Mammary epithelial cell (primary cell): Measurements from ENCODE around the gene INTS11.

Experiments
- EZH2 ChIP-seq: IDR thresholded peaks from 2 replicates; pipeline ENCODE4 v1.6.1; 2012; ENCODE audit warnings: low read length, inconsistent platforms, borderline replicate concordance
- TF ChIP-seq, protein P1 (sequence below), 2 donors: IDR thresholded peaks in 1 of 2; conservative IDR thresholded peaks in 1 of 2; 2 replicates each; pipeline ENCODE4 v1.5.1; 2011 to 2012; ENCODE audit warnings: inconsistent platforms in 2 of 2, low read length in 2 of 2, mild to moderate bottlenecking in 2 of 2, control low read depth in 1 of 2, low read depth in 1 of 2; ENCODE audit not compliant: insufficient read depth in 1 of 2; ENCODE audit errors: extremely low read depth in 1 of 2

DNA sequence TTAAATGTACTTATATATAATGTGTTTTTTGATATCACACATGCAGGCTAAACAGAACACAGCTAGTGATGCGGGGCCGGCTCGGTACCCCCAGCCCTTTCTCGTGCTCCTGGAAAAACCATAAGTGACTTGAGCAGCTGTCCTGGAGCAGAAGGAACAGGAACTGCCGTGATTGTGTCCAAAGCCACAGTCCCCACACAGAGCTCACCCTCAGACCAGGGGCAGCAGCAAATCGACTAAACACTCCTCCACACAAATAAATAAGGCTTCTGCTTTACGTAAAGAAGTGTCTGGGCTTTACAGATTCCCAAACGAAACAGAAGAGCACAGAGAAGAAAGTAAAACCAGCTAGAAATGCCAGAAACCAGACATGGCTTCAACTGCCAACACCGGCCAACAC lies 60.4 kb downstream of the INTS11 start:
- TF ChIP-seq, protein P1, sequence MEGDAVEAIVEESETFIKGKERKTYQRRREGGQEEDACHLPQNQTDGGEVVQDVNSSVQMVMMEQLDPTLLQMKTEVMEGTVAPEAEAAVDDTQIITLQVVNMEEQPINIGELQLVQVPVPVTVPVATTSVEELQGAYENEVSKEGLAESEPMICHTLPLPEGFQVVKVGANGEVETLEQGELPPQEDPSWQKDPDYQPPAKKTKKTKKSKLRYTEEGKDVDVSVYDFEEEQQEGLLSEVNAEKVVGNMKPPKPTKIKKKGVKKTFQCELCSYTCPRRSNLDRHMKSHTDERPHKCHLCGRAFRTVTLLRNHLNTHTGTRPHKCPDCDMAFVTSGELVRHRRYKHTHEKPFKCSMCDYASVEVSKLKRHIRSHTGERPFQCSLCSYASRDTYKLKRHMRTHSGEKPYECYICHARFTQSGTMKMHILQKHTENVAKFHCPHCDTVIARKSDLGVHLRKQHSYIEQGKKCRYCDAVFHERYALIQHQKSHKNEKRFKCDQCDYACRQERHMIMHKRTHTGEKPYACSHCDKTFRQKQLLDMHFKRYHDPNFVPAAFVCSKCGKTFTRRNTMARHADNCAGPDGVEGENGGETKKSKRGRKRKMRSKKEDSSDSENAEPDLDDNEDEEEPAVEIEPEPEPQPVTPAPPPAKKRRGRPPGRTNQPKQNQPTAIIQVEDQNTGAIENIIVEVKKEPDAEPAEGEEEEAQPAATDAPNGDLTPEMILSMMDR (conservative IDR thresholded peaks at IDR 0.05 in 1 of 2, IDR thresholded peaks at IDR 0.05 in 1 of 2; ENCODE audit: extremely low read depth in 1 of 2, insufficient read depth in 1 of 2, low read depth in 1 of 2, low read length in 2 of 2): no peak
- no peak for TF ChIP-seq EZH2
